GM21447 (cell line): ENCODE results near the gene BLMH.
"Not testable (repeated sequence)": the region's sequence is repeated elsewhere in the genome, so short reads cannot be mapped to it uniquely, and the experiment has no call there.

Source experiments
- ATAC-seq: cut with Tn5 transposase; IDR thresholded peaks from one replicate; pipeline ENCODE4 v1.9.1; 2021; ENCODE audit not compliant: unreplicated experiment

BLMH gene

GRCh38 chr17:30207655-30208054 is 84.1 kb downstream of the BLMH start:
- no peak for ATAC-seq

- no peak for ATAC-seq
Measured at GRCh38 chr17:30203471-30203981, 88.2 kb downstream of the BLMH start.

- not testable (repeated sequence) for ATAC-seq
Measured at GRCh38 chr17:30200656-30201055, 91.1 kb downstream of the BLMH start.

GRCh38 chr17:30200106-30200505 is 91.6 kb downstream of the BLMH start:
- ATAC-seq, result no peak

- ATAC-seq, result no peak
Measured at GRCh38 chr17:30199600-30199999, 92.1 kb downstream of the BLMH start.
